HG03439 (cell line): ENCODE results near the gene C4A.
"Not testable (repeated sequence)": the region's sequence is repeated elsewhere in the genome, so short reads cannot be mapped to it uniquely, and the experiment has no call there.

ENCODE experiments used
- ATAC-seq: cut with Tn5 transposase; IDR thresholded peaks from one replicate; pipeline ENCODE4 v1.9.1; 2021; ENCODE audit warnings: mild to moderate bottlenecking, moderate library complexity; ENCODE audit not compliant: unreplicated experiment

Gene C4A

GRCh38 chr6:31978831-31979230 lies 3.0 kb upstream of the C4A start:
- ATAC-seq: no peak

- no peak for ATAC-seq
Observed at GRCh38 chr6:31979238-31979898, 2.5 kb upstream of the C4A start.

- not testable (repeated sequence) for ATAC-seq
Observed at GRCh38 chr6:31980195-31980876, 1.5 kb upstream of the C4A start.

GRCh38 chr6:31980998-31981397 lies 859 bp upstream of the C4A start:
- ATAC-seq: not testable (repeated sequence)

GRCh38 chr6:31989363-31989762 lies 7.5 kb downstream of the C4A start:
- not testable (repeated sequence) for ATAC-seq

- not testable (repeated sequence) for ATAC-seq
Observed at GRCh38 chr6:31994421-31994820, 12.6 kb downstream of the C4A start.

DNA sequence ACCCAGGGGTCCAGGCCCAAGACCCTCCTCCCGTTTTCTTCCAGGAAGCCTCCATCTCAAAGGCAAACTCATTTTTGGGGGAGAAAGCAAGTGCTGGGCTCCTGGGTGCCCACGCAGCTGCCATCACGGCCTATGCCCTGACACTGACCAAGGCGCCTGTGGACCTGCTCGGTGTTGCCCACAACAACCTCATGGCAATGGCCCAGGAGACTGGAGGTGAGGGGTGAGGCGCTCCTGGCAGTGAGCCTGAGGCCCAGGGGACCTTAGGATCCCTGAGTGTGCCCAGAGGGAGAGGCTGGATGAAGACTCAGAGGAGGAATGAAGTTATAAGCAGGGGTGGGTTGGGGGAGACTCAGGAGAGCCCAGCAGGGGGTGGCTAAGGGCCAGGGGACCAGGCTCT lies 14.5 kb downstream of the C4A start:
- ATAC-seq: not testable (repeated sequence)

DNA sequence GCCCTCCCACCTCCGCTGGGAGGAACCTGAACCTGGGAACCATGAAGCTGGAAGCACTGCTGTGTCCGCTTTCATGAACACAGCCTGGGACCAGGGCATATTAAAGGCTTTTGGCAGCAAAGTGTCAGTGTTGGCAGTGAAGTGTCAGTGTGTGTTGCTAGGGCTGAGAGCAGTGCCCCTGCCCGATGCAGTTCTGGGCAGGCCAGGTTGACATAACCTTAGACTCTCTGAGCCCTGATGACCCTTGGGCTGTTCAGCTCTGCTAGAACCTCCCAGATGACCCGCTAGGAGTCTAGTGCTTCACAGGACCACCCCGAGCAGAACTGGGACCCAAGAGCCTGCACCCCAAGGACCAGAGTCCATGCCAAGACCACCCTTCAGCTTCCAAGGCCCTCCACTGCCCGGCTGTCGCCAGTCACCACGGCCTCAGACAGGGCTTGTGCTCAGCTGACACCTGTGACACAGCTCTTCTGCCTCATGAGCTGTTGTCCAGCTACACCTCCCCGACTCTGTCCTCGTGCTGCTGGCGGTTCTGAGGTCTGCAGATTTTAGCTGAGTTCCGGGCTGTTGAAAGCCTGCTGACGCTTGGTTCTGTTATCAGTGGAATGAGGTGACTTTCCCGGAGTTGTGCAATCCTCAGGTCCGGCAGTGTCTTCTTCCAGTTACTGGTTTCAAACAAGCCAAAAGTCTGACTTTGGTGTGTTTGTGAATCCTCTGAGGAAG lies 20.9 kb downstream of the C4A start:
- ATAC-seq: not testable (repeated sequence)

- not testable (repeated sequence) for ATAC-seq
Observed at GRCh38 chr6:32003301-32003700, 21.4 kb downstream of the C4A start.

- ATAC-seq: not testable (repeated sequence)
Observed at GRCh38 chr6:32004393-32004792, 22.5 kb downstream of the C4A start.

DNA sequence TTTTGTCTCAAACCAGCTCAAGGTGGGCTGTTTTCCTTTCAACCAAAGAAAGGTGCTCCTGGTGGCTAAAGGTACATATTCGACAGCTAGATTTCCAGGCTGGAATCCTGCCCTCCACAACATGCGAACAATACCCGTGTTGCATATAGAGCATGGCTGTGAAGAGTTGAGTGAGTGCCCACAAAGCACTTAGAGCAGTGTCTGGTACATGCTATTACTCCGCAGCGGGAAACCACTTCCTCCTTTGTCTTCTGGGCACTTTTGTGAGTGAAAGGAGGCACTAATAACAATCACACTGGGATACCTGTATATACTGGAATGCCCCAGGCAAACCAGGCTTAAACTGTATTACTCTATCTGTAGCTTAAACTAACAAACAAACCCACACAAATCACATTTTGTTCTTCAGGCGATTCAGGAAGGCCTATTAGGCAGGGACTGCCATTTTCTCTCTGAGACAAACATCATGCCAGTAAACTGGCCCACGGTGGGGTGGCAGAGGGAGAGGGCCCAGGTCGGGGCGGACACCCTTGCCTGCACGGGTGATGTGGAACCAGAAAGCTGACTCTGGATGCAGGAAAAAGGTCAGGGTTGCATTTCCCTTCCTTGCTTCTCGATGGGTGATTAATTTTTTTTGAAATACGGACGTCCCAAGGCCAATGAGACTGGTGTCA lies 23.1 kb downstream of the C4A start:
- ATAC-seq: not testable (repeated sequence)

DNA sequence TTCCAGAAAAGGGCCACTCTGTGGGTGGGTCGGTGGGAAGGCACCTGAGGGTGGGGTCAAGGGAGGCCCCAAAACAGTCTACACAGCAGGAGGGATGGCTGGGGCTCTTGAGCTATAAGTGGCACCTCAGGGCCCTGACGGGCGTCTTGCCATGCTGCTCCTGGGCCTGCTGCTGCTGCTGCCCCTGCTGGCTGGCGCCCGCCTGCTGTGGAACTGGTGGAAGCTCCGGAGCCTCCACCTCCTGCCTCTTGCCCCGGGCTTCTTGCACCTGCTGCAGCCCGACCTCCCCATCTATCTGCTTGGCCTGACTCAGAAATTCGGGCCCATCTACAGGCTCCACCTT lies 23.7 kb downstream of the C4A start:
- ATAC-seq: not testable (repeated sequence)

- ATAC-seq: not testable (repeated sequence)
Observed at GRCh38 chr6:32005991-32006529, 24.2 kb downstream of the C4A start.

GRCh38 chr6:32007086-32007485 lies 25.2 kb downstream of the C4A start:
- not testable (repeated sequence) for ATAC-seq

DNA sequence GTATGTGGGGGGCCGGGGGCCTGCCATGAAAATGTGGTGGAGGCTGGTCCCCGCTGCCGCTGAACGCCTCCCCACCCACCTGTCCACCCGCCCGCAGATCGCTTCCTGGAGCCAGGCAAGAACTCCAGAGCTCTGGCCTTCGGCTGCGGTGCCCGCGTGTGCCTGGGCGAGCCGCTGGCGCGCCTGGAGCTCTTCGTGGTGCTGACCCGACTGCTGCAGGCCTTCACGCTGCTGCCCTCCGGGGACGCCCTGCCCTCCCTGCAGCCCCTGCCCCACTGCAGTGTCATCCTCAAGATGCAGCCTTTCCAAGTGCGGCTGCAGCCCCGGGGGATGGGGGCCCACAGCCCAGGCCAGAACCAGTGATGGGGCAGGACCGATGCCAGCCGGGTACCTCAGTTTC lies 26.2 kb downstream of the C4A start:
- not testable (repeated sequence) for ATAC-seq

DNA sequence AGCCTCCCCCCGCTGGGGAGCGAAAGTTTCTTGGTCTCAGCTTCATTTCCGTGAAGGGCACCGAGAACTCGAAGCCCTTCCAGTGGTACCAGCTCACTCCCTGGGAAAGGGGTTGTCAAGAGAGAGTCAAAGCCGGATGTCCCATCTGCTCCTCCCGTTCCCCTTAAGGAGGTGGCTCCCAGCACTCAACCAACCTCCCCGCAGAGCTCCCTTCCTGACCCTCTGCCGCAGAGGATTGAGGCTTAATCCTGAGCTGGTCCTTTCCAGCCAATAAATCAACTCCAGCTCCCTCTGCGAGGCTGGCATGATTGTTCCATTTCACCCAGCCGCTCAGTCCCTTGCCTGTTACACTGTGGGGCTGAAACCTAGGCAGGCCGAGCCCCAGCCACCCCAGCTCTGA lies 26.8 kb downstream of the C4A start:
- ATAC-seq: not testable (repeated sequence)

DNA sequence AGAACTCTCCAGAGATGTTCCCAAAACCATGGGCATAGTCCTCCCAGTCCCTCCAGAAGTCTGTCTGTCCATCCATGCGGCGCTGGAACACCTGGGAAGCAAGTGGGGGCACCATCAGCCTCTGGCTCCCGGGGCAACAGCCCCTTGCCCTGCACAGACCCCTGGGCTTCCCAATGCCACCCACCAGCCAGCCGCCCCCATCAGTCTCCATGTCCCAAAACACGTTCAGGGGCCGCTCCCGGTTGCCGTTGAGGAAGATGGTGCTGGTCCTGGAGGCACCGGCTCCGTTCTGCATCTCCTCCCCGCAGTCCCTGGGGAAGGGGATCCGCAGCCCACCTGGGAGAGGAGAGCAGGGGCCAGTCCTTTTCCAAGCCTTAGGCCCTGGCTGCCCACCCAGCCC lies 27.7 kb downstream of the C4A start:
- ATAC-seq: not testable (repeated sequence)

DNA sequence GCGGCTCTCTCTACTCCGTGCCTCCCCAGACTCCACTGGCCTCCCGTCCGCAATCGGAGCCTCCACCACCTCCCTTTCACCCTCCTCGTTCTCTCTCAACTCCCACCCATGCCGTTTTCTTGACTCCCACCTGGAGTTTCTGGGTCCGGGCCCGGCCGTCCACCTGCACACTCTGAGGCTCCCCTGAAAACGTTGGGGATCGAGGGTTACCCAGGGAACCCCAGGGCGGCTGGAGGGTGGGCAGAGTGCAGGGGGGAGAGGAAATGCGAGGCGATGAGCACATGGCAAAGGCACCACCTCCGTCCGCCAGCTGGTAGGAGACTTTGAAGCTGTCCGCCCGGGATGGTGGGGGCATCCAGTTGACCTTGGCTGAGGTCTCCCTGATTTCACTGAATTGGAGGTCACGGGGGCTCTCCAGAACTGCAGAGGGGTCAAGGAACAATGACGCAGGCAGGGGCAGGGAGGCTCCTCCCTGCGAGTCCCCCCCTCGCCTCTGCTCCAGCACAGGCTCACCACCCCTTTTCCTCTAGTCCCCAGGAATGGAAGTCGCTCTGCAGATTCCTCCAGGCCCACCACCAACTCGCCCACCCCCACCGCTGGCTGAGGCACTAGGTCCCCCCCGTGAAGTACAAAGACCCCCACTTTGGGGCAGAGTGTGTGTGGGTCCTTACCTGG lies 29.1 kb downstream of the C4A start:
- not testable (repeated sequence) for ATAC-seq

- not testable (repeated sequence) for ATAC-seq
Observed at GRCh38 chr6:32012941-32013617, 31.2 kb downstream of the C4A start.

- ATAC-seq: not testable (repeated sequence)
Observed at GRCh38 chr6:32013738-32014137, 31.9 kb downstream of the C4A start.
